ENCODE measurements around the gene CLMN.

- TF ChIP-seq CTCF (IDR thresholded peaks at IDR 0.05) (no peak), POLR2A (IDR thresholded peaks at IDR 0.05) (no peak)
Measured at GRCh38 chr14:95307402-95308041, 12.2 kb downstream of the CLMN start.

Data from vagina (tissue), 2 donors.